Activated effector memory CD4-positive, alpha-beta T cell treated with Interleukin-2 at 50 U/mL for 16 hours (primary cell): Measurements from ENCODE around the gene MRPL23.
"Not testable (repeated sequence)": the region's sequence is repeated elsewhere in the genome, so short reads cannot be mapped to it uniquely, and the experiment has no call there.

Experiments used
- DNase-seq: peaks from one replicate; pipeline ENCODE4 v3.0.0-alpha.2; 2020

MRPL23 gene

GRCh38 chr11:1934335-1935155, 12.6 kb upstream of the MRPL23 start:
- no peak for DNase-seq

GRCh38 chr11:1935156-1936071, 11.7 kb upstream of the MRPL23 start:
- DNase-seq, result no peak

GRCh38 chr11:1936072-1936780, 10.9 kb upstream of the MRPL23 start:
- DNase-seq, result no peak

GRCh38 chr11:1936781-1937615, 10.1 kb upstream of the MRPL23 start:
- DNase-seq, result no peak

- no peak for DNase-seq
These were observed 9.4 kb upstream of the MRPL23 start for GRCh38 chr11:1937616-1938342.

- no peak for DNase-seq
These were observed 8.7 kb upstream of the MRPL23 start for GRCh38 chr11:1938343-1939005.

- DNase-seq, result no peak
These were observed 8.0 kb upstream of the MRPL23 start for GRCh38 chr11:1939006-1939625.

- not testable (repeated sequence) for DNase-seq
These were observed 7.3 kb upstream of the MRPL23 start for GRCh38 chr11:1939788-1940187.

GRCh38 chr11:1942558-1943260, 4.4 kb upstream of the MRPL23 start:
- DNase-seq, result no peak

GRCh38 chr11:1943576-1943975, 3.6 kb upstream of the MRPL23 start:
- no peak for DNase-seq

GRCh38 chr11:1943977-1944376, 3.2 kb upstream of the MRPL23 start:
- DNase-seq, result no peak

- DNase-seq, result no peak
These were observed 583 bp downstream of the MRPL23 start for GRCh38 chr11:1947592-1948237.

- DNase-seq, result no peak
These were observed 1.3 kb downstream of the MRPL23 start for GRCh38 chr11:1948389-1948788.

GRCh38 chr11:1949302-1949701, 2.2 kb downstream of the MRPL23 start:
- DNase-seq, result no peak

- DNase-seq, result no peak
These were observed 2.8 kb downstream of the MRPL23 start for GRCh38 chr11:1949922-1950321.

- no peak for DNase-seq
These were observed 5.8 kb downstream of the MRPL23 start for GRCh38 chr11:1952806-1953482.

- DNase-seq, result no peak
These were observed 6.5 kb downstream of the MRPL23 start for GRCh38 chr11:1953489-1954266.

GRCh38 chr11:1958367-1958766, 11.2 kb downstream of the MRPL23 start:
- DNase-seq, result no peak
